ENCODE results near the gene NLRP1.

The NLRP1 gene

GRCh38 chr17:5531085-5531418, 53.3 kb downstream of the NLRP1 start:
- Histone ChIP-seq H3F3A (ENCODE audit: low read depth) (no peaks in the 10 kb centered on the region), H4K20me1 (ENCODE audit: insufficient read depth, low read length, poor library complexity, severe bottlenecking) (no peaks in the 10 kb centered on the region), H3K79me2 (ENCODE audit: insufficient read depth, low read length) (no peaks in the 10 kb centered on the region), H2AFZ (ENCODE audit: low read length) (no peak overlapping the region), H3K9me2 (replicated peaks; ENCODE audit: low read depth, low read length) (no peaks in the 10 kb centered on the region), H3K4me2 (ENCODE audit: low read depth, low read length, poor library complexity, severe bottlenecking) (no peak overlapping the region), H3K4me1 (ENCODE audit: insufficient read depth, low read length, poor library complexity, severe bottlenecking) (peaks cover 14% of the 10 kb centered on the region), H3K36me3 (ENCODE audit: insufficient read depth, low read length) (no peaks in the 10 kb centered on the region), H3K9me3 (ENCODE audit: insufficient read depth, low read depth, low read length) (no peaks in the 10 kb centered on the region), H3K4me3 (ENCODE audit: low read length, poor library complexity, severe bottlenecking) (no peak overlapping the region), H3K9ac (ENCODE audit: low read depth, low read length, poor library complexity, severe bottlenecking) (no peak overlapping the region), H3K27me3 (ENCODE audit: insufficient read depth, low read length, poor library complexity, severe bottlenecking) (no peaks in the 10 kb centered on the region)
- no peak for TF ChIP-seq CTCF (conservative IDR thresholded peaks at IDR 0.05; ENCODE audit: low read length)
- no peak for TF ChIP-seq EZH2phosphoT487 (IDR thresholded peaks at IDR 0.05; ENCODE audit: borderline replicate concordance)

DNA sequence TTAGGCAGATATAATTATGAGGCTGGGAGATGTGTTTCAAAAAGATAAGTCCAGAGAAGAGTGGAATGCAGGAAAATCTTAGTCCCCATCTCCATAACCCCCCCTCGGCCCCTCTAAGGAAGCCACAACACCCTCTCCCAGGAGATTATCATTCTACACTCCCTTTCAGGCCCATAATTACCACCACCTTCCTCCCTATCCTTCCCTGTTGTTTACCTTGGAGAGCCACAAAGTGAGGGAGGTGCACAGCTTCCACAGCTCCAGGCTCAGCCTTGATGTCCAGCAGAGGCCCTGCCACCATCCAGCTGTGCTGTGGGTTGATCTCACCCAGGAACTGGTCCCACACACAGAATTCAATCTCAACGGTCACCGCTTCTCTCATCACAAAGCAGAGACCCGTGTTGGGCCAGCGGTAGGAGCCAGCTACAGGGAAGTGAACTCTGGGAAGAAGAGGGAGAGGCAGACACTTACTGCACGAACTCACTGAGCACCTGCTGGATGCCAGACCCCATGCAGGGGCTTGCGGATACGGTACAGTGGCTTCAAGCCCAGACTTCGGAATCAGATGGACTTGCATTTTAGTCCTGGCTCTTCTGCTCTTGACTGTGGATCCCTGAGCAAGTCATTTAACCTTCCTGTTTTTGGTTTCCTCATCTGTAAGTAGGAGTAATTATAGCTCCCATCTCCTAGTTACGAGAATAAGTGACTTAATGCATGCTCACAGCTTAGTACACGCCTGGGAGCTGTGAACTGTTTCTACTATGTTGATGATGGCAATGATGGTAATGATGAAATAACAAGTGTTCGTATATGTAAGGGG, 53.8 kb downstream of the NLRP1 start:
- peaks cover 15% of the 10 kb centered on the region for H3K4me1 ChIP-seq (ENCODE audit: insufficient read depth, low read length, poor library complexity, severe bottlenecking)
- no peak overlapping the region for H3K9ac ChIP-seq (ENCODE audit: low read depth, low read length, poor library complexity, severe bottlenecking)
- no peaks in the 10 kb centered on the region for H3K79me2 ChIP-seq (ENCODE audit: insufficient read depth, low read length)
- no peaks in the 10 kb centered on the region for H3K36me3 ChIP-seq (ENCODE audit: insufficient read depth, low read length)
- H4K20me1 ChIP-seq (ENCODE audit: insufficient read depth, low read length, poor library complexity, severe bottlenecking): no peaks in the 10 kb centered on the region
- no peaks in the 10 kb centered on the region for H3K27me3 ChIP-seq (ENCODE audit: insufficient read depth, low read length, poor library complexity, severe bottlenecking)
- no peaks in the 10 kb centered on the region for H3K9me2 ChIP-seq (replicated peaks; ENCODE audit: low read depth, low read length)
- H3K4me2 ChIP-seq (ENCODE audit: low read depth, low read length, poor library complexity, severe bottlenecking): no peak overlapping the region
- TF ChIP-seq EZH2phosphoT487 (IDR thresholded peaks at IDR 0.05; ENCODE audit: borderline replicate concordance) (no peak), CTCF (conservative IDR thresholded peaks at IDR 0.05; ENCODE audit: low read length) (no peak)
- H3K9me3 ChIP-seq (ENCODE audit: insufficient read depth, low read depth, low read length): no peaks in the 10 kb centered on the region
- H2AFZ ChIP-seq (ENCODE audit: low read length): no peak overlapping the region
- no peak overlapping the region for H3K4me3 ChIP-seq (ENCODE audit: low read length, poor library complexity, severe bottlenecking)
- no peaks in the 10 kb centered on the region for H3F3A ChIP-seq (ENCODE audit: low read depth)

GRCh38 chr17:5527601-5528250, 56.6 kb downstream of the NLRP1 start:
- no peak overlapping the region for H3K9ac ChIP-seq (ENCODE audit: low read depth, low read length, poor library complexity, severe bottlenecking)
- no peaks in the 10 kb centered on the region for H3K9me2 ChIP-seq (replicated peaks; ENCODE audit: low read depth, low read length)

More at GRCh38 chr17:5527601-5528250, 56.6 kb downstream of the NLRP1 start:
- H3F3A ChIP-seq (ENCODE audit: low read depth): no peaks in the 10 kb centered on the region
- no peaks in the 10 kb centered on the region for H4K20me1 ChIP-seq (ENCODE audit: insufficient read depth, low read length, poor library complexity, severe bottlenecking)
- H3K36me3 ChIP-seq (ENCODE audit: insufficient read depth, low read length): no peaks in the 10 kb centered on the region
- no peaks in the 10 kb centered on the region for H3K9me3 ChIP-seq (ENCODE audit: insufficient read depth, low read depth, low read length)
- TF ChIP-seq EZH2phosphoT487 (IDR thresholded peaks at IDR 0.05; ENCODE audit: borderline replicate concordance) (no peak), CTCF (conservative IDR thresholded peaks at IDR 0.05; ENCODE audit: low read length) (no peak)
- no peak overlapping the region for H2AFZ ChIP-seq (ENCODE audit: low read length)
- no peaks in the 10 kb centered on the region for H3K79me2 ChIP-seq (ENCODE audit: insufficient read depth, low read length)
- peaks cover 15% of the 10 kb centered on the region for H3K4me1 ChIP-seq (ENCODE audit: insufficient read depth, low read length, poor library complexity, severe bottlenecking)
- H3K4me3 ChIP-seq (ENCODE audit: low read length, poor library complexity, severe bottlenecking): no peak overlapping the region
- no peak overlapping the region for H3K4me2 ChIP-seq (ENCODE audit: low read depth, low read length, poor library complexity, severe bottlenecking)
- no peaks in the 10 kb centered on the region for H3K27me3 ChIP-seq (ENCODE audit: insufficient read depth, low read length, poor library complexity, severe bottlenecking)

All from Loucy (cell line).